Transverse colon (tissue), 4 donors: ENCODE measurements around the gene S100A3. TPM values are rescaled to one million over a fixed set of nuclear protein-coding genes. Genes with fewer than 3 reads are reported as not detected.
A peak's percentile ranks its signal among the peaks of the same experiment; 100 is the strongest.

ENCODE experiments used
- DNase-seq: peaks from one replicate; pipeline ENCODE4 v3.0.0-alpha.2; 2019
- H3K27ac ChIP-seq, 4 donors: fragments of 200-600 bp; sonication (generic); 2 replicates each; pipeline ENCODE4 v1.5.1; 2016 to 2018; ENCODE audit warnings: inconsistent platforms in 4 of 4
- H3K27me3 ChIP-seq: fragments of 200-600 bp; sonication (generic); 2 replicates; pipeline ENCODE4 v1.5.1; 2017; ENCODE audit warnings: inconsistent platforms
- H3K36me3 ChIP-seq, 4 donors: fragments of 200-600 bp; sonication (generic); 2 replicates each; pipeline ENCODE4 v1.5.1; 2017 to 2019; ENCODE audit warnings: inconsistent platforms in 4 of 4
- H3K4me1 ChIP-seq, 4 donors: fragments of 200-600 bp; sonication (generic); 2 replicates each; pipeline ENCODE4 v1.5.1; 2017 to 2020; ENCODE audit warnings: inconsistent platforms in 4 of 4
- H3K4me3 ChIP-seq, 4 donors: fragments of 200-600 bp; sonication (generic); 1 replicate in 1 of 4; 2 replicates in 3 of 4; pipeline versions ENCODE4 v1.5.1 to v1.6.1; 2017 to 2019; ENCODE audit warnings: inconsistent platforms in 4 of 4
- H3K9me3 ChIP-seq, 2 donors: fragments of 200-600 bp; sonication (generic); 2 replicates each; pipeline ENCODE4 v1.5.1; 2017 to 2019; ENCODE audit warnings: inconsistent platforms in 2 of 2
- EP300 ChIP-seq: sonication (generic); formaldehyde crosslinking; IDR thresholded peaks from one replicate; pipeline ENCODE4 v1.6.1; 2017; ENCODE audit warnings: antibody characterized with exemption, low read depth
- POLR2A ChIP-seq: fragments of 450-650 bp; IDR thresholded peaks from one replicate; pipeline ENCODE4 v1.6.1; 2016; ENCODE audit warnings: antibody characterized with exemption, mild to moderate bottlenecking, moderate library complexity
- POLR2AphosphoS5 ChIP-seq, 3 donors: sonication (generic); formaldehyde crosslinking; IDR thresholded peaks; one replicate each; pipeline ENCODE4 v1.6.1; 2016; ENCODE audit warnings: antibody characterized with exemption in 3 of 3
- WGBS, 2 donors: methylation state at CpG; one replicate each; pipeline ENCODE4 v1.1.5; 2018; ENCODE audit warnings: low coverage in 1 of 2; 5-methylcytosine and 5-hydroxymethylcytosine counted together
- in situ Hi-C, 4 donors: fragments of 200-750 bp; cut with MboI; loops; one replicate each; pipeline versions ENCODE4 v1.15.0 to v1.15.1; 2017; ENCODE audit warnings: low sequenced_read_pairs in 3 of 4, low pct_ligation_motif_present in 1 of 4, low pct_unique_long_range_greater_than_20kb in 1 of 4
- intact Hi-C: fragments of 100-400 bp; cut with DNase I; formaldehyde crosslinking; loops from one replicate; pipeline ENCODE4 v1.15.1; 2023; ENCODE audit warnings: low total_unique reads
- total RNA-seq, 4 donors: library from RNA; depleted of rRNA; stranded (reverse); fragments of >200 nt; gene quantifications; one replicate each; pipeline ENCODE4 v1.1.0, GENCODE V29; 2016
- TF ChIP-seq, protein P1 (sequence below), 5 experiments: fragments of 200-600 bp in 3 of 5; fragments of 450-650 bp in 2 of 5; sonication (generic) in 3 of 5; IDR thresholded peaks; 1 replicate in 2 of 5; 2 replicates in 3 of 5; pipeline ENCODE4 v1.5.1; 2016 to 2017; ENCODE audit warnings: antibody characterized with exemption in 5 of 5, inconsistent platforms in 3 of 5, mild to moderate bottlenecking in 2 of 5, moderate library complexity in 1 of 5

Gene S100A3
- total RNA-seq, 4 donors from 2014 or later, result 0.64 TPM; not detected in 3

DNA sequence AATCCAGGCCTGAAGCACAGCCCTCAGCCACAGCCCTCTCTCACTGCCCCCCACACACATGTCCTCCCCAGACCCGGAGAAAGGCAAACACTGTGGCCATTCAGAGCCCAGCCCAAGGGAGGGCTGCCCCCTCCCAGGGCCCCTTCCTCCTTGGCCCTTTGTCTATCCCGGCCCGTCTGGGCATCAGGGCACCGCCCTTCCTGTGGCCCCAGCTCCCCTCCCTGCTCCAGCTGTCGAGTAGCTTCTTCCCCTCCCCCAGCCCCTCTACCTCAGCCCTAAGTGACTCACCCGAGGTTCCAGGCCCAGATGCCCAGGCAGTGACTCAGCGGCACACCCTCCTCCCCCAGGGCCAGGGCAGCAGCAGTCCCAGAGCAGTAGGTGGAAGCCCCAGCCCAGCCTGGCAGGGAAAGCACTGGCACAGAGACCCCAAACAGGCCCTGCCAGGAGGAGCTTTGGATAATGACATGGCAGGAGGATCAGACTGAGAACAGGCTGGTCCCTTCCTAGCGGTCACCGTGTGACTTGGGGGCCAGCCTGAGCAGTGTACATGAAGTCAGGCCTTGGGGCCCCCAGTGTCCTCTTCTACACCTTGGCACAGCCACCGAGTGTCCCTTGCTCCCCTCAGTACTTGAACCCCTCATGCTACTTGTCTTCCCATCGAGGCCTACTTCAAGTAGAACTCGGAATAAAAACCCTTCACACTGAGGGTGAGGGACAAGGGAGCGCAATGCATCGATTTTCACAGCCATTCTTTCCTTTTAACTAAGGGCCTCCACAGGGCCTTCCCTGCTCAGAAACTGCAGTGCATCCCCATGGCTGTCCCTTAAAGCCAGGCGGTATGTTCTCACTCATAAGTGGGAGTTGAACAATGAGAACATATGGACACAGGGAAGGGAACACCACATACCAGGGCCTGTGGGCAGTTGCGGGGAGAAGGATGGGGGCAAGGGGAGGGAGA is 17.6 kb upstream of the S100A3 start:
- Histone ChIP-seq H3K36me3 (no peaks in the 10 kb centered on the region), H3K9me3 (no peaks in the 10 kb centered on the region), H3K4me1 (peaks cover 30 to 43% (median 35%) of the 10 kb centered on the region in 4 donors), H3K4me3 (no peak overlapping the region), H3K27ac (peak overlapping the region; percentile 93 to 97 (median 94)), H3K27me3 (no peaks in the 10 kb centered on the region)
- intact Hi-C loops, result loop anchor here (5.0 kb wide), 1 partner anchor 54 kb away; no protein-coding TSS in a partner anchor
- DNase-seq, result peak; percentile 97
- WGBS, 2 donors, result 38 to 92% methylated on average over 5 to 16 of the region's 16 CpGs
- TF ChIP-seq POLR2AphosphoS5 (IDR thresholded peaks at IDR 0.05), result peak; percentile 92 to 94 (median 94)
- TF ChIP-seq EP300, result peak; percentile 84
- TF ChIP-seq, protein P1, sequence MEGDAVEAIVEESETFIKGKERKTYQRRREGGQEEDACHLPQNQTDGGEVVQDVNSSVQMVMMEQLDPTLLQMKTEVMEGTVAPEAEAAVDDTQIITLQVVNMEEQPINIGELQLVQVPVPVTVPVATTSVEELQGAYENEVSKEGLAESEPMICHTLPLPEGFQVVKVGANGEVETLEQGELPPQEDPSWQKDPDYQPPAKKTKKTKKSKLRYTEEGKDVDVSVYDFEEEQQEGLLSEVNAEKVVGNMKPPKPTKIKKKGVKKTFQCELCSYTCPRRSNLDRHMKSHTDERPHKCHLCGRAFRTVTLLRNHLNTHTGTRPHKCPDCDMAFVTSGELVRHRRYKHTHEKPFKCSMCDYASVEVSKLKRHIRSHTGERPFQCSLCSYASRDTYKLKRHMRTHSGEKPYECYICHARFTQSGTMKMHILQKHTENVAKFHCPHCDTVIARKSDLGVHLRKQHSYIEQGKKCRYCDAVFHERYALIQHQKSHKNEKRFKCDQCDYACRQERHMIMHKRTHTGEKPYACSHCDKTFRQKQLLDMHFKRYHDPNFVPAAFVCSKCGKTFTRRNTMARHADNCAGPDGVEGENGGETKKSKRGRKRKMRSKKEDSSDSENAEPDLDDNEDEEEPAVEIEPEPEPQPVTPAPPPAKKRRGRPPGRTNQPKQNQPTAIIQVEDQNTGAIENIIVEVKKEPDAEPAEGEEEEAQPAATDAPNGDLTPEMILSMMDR (IDR thresholded peaks at IDR 0.05), result no peak
- peak; percentile 92 for TF ChIP-seq POLR2A
- in situ Hi-C loops, result loop anchor here in 2 of 4 donors (5.0 kb wide), 1 partner anchor 54 kb away; no protein-coding TSS in a partner anchor

DNA sequence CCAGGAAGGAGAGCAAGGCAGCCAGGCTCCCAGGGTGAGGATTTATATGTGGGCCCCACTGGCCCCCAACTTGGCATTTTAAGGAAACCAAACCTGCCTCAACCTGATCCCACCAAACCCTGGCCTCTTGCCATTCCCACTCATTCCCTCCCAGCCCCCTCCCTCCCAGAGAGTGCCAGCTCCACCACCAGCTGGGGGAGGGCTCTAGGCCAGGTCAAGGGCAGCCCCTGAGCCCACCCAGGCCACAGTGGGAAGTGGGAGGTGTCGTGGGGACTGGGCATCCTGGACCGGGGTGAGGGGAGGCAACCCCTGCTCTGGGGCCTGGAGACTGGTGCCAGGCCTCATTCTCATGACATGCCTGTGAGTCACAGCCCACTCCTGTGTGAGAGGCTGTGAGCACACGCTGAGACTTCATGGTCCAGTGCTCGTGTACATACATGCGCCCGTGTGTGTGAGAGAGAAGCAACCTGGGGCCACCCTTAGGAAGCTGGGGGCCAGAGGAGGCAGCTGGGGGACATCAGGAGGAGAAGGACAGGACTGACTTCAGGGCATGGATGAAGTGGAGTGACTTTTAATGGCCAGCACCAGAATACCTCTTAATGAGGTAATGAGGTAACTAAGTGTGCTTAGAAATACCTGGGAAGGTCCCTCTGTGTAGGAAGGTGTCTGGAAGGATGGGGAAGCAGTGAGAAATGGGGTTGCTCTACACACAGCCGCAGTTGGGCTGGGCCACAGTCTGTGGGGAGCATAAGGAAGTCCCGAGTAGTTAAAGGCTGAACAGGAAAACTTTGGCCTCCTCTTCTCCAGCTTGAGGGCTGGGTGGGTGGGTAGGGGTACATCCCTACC is 16.7 kb upstream of the S100A3 start, which contains the start of gene S100A2:
Gene S100A2, minus strand, starts transcription at position 316 of the 846 bp plus-strand sequence. CDS start 1,967 bp downstream, outside the sequence.
- no peaks in the 10 kb centered on the region for H3K36me3 ChIP-seq
- intact Hi-C loops, result loop anchor here (5.0 kb wide), 1 partner anchor 53 kb away; no protein-coding TSS in a partner anchor
- H3K9me3 ChIP-seq, result no peaks in the 10 kb centered on the region
- in situ Hi-C loops, result loop anchor here in 2 of 4 donors (5.0 kb wide), 1 partner anchor 53 kb away; no protein-coding TSS in a partner anchor
- no peak within 1 kb of the TSS for H3K4me3 ChIP-seq
- TF ChIP-seq, protein P1 (IDR thresholded peaks at IDR 0.05), result no peak
- TF ChIP-seq EP300 (no peak), POLR2AphosphoS5 (IDR thresholded peaks at IDR 0.05) (peak in 2 of 3 donors; percentile 27 to 62)
- DNase-seq, result peak; percentile 55
- 54% methylated on average over 7 of the region's 8 CpGs; no CpG with 5 or more reads in 1 of the 2 donors for WGBS, 2 donors
- H3K4me1 ChIP-seq, result peaks cover 30 to 43% (median 35%) of the 10 kb centered on the region in 4 donors
- H3K27ac ChIP-seq, result peak within 1 kb of the TSS; percentile 93 to 97 (median 94)
- H3K27me3 ChIP-seq, result no peaks in the 10 kb centered on the region

DNA sequence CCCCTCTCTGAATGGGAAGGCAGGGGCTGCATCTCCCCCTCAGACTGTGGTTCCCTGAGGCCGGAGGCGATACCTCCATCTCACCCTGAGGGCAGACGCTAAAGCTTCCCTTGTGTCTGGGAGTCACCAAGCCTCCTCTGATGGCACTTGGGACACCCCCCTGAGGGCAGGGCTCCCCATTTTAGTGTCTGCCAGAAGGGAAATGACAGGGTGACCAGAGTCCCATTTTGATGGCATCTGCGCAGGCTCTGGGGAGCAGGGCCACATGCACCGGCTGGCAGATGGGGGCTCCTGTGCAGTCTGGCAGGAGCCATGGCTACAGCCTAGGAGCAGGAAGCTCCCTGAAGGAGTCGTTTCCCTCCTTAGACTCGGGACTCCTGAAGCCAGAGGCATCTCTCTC is 14.9 kb upstream of the S100A3 start:
- H3K9me3 ChIP-seq, result no peaks in the 10 kb centered on the region
- H3K4me1 ChIP-seq, result peaks cover 30 to 42% (median 35%) of the 10 kb centered on the region in 4 donors
- TF ChIP-seq POLR2A (no peak), EP300 (no peak), POLR2AphosphoS5 (IDR thresholded peaks at IDR 0.05) (no peak)
- TF ChIP-seq, protein P1 (IDR thresholded peaks at IDR 0.05), result no peak
- in situ Hi-C loops, result no loop called here
- H3K27ac ChIP-seq, result no peak overlapping the region
- no peaks in the 10 kb centered on the region for H3K27me3 ChIP-seq
- no peak overlapping the region for H3K4me3 ChIP-seq
- H3K36me3 ChIP-seq, result no peaks in the 10 kb centered on the region
- 90% methylated on average over 7 of the region's 7 CpGs; no CpG with 5 or more reads in 1 of the 2 donors for WGBS, 2 donors
- intact Hi-C loops, result no loop called here
- no peak for DNase-seq
